NCI-H1105 (cell line): ENCODE results near the gene FIS1.
A peak's percentile ranks its signal among the peaks of the same experiment; 100 is the strongest.

Experiments used
- DNase-seq: peaks from one replicate; lab custom pipeline; 2025; lab: John Stamatoyannopoulos, UW

FIS1 gene

DNA sequence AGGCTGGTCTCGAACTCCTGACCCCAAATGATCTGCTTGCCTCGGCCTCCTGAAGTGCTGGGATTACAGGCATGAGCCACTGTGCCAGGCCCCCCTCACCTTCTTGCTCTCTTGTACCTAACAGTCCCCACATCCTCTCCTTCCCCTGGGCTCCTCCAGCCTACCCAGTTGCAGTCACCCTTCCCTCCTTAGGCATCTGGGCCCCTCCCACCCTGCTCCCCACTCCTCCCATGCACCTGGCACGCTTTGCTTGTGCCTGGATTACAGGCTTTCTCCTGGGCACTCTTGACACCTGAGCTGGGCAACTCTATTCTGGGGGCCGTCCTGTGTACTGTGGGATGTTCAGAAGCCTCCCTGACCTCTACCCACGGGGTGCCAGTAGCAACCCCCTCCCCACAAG lies 10.2 kb downstream of the FIS1 start:
- no peak for DNase-seq

DNA sequence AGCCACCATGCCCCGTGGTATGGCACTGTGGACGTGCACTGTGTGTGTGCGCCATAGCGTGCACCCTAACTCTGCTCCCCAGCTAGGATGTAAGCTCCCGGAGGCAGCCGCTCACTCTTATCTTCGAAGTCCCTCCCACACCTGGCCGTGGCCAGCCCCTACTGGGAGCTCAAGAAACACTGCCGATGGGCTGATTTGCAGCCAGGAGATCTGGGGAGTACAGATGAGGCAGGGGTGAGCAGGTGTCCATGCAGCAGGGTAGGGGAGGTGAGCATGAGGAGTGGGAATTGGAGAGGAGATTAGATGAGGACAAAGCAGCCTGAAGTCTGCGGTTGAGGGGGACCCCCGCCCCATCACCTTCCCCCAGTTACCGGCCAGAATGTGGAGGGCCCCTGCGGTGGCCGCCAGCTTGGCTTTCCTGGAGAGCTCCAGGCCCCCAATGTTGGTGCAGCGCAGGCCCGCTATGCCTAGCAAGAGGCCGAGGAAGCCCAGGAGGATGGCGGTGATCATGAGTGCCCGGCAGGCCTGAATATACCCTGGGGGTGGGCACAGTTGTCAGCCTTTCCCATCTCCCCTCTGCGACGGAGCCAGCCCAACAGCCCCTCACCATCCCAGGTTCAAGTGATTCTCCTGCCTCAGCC lies 10.9 kb downstream of the FIS1 start:
- DNase-seq = no peak

DNA sequence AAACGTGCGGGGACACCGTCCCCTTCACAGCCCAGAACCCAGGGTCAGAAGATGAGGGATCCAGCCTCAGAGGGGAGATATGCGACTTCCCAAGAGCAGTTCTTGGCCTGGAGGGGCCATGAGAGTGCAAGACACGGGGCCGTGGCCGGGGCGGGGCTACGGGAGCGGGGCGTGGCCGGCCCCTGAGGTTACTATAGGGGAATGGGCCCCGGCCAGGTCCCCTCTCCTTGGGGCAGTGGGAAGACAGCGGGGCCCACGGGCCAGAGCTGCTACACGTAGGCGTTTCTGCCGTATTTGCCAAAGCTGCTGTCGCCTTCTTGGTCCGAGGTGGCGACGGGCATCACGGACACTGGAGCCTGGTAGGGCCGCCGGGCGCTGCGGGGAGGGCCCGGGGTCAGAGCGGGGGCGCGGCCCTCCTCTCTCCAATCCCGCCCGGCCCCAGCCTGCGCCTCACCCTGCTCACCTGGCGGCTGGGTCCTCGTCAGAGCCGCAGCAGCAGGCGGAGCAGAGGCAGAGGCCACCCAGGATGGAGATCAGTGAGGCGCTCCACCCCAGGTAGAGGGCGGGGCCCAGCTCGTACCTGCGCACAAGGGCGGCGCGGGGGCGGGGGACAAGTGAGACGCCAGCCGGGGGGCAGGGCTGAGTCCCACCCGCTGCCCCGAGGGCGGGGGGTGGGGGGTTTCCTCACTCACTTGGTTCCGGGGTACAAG lies 12.6 kb downstream of the FIS1 start:
- DNase-seq = peak; percentile 83

DNA sequence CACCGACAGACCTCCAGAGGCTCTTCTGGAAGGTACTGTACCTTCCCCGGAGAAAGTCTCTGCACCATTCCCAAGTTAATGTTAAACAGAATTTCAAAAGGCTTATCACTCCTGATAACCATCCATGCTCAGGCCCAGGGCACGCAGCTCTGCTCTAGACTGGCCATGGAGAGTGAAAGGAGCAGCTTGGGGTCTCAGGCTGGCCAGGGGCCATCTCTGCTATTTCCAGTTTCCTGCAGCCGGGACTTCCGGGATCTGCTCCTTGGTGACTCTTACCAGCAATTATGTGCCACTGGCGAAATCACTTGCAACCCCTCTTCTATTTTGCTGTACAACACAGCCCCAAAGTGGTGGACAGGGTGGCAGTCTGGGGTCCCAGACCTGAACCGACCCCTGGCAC lies 13.2 kb downstream of the FIS1 start:
- no peak for DNase-seq

DNA sequence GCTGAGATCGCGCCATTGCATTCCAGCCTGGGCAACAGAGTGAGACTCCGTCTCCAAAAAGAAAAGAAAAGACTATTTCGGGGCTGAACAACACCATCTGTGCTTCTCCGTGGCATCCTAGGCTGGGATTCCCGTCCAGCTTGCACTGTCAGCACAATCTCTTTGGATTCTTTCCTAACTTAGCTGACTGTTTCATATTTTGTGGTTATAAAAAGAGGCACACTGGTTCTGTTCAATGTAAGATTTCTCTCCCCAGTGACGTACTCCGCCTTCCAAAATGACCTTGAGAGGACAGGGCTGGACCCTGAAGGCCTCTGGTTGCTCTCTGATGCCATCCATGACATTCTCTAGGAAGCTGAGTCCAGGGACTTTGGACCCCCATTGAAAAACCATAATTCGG lies 18.2 kb downstream of the FIS1 start:
- DNase-seq = no peak

DNA sequence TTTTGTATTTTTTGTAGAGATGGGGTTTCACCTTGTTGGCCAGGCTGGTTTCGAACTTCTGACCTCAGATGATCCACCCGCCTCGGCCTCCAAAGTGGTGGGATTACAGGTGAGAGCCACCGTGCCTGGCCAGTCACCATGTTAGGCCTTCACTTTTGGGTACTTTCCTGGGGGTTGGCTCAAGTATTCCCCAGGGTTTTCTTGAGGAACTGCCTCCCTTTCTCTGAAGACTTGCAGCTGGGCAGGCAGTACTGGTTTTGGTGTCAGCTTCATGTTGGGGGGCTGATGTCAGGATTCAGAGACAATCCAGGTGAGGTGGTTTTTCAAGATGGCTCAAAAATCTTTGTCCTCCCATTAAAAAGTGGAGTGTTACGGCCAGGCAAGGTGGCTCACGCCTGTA lies 19.2 kb downstream of the FIS1 start:
- no peak for DNase-seq

DNA sequence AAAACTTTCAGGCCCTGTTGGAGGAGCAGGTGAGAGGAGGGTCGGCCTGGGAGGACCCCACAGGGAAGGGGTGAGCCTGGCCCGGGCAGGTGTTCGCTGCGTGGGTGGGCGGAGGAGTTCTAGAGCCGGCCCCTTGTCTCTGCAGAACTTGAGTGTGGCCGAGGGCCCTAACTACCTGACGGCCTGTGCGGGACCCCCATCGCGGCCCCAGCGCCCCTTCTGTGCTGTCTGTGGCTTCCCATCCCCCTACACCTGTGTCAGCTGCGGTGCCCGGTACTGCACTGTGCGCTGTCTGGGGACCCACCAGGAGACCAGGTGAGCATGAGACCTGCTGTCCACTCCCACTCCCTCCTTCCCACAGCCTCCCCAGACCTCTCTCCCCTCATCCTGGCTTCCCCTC lies 21.4 kb downstream of the FIS1 start:
- DNase-seq = no peak

DNA sequence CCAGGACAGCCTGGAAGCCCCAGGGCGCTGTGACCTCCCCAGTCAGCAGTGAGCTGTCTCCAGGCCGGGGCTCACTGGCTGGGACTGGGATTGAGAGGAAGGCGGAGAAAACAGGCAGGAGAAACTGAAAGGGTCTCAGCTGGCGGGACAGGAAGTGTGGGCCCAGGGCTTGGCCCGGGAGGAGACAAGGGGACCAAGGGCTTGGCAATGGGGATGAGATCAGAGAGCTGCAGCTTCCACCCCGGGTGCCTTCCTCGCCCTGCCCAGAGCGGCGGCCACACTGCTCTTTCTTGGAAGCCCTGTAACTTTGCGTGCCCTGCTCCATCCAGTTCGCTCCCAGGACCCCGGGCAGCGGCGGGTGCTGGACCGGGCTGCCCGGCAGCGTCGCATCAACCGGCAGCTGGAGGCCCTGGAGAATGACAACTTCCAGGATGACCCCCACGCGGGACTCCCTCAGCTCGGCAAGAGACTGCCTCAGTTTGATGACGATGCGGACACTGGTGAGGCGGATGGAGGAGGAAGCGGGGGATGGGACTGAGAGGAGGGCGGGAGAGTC lies 22.5 kb downstream of the FIS1 start:
- DNase-seq = no peak

DNA sequence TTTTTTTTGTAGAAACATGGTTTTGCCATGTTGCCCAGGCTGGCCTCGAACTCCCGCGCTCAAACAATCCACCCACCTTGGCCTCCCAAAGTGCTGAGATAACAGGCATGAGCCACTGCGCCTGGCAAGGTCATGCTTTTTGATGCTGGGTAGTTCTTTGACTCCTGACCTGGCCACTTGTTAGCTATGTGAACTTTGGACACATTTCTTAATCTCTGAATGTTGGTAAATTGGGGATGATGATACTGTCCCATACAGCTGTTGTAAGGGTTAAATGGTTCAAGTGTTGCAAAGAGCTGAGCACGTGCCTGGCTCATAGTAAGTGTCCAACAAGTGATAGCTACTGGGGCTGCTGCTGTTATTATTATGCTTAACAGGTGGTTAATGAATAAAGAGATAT lies 24.6 kb downstream of the FIS1 start:
- DNase-seq = no peak

DNA sequence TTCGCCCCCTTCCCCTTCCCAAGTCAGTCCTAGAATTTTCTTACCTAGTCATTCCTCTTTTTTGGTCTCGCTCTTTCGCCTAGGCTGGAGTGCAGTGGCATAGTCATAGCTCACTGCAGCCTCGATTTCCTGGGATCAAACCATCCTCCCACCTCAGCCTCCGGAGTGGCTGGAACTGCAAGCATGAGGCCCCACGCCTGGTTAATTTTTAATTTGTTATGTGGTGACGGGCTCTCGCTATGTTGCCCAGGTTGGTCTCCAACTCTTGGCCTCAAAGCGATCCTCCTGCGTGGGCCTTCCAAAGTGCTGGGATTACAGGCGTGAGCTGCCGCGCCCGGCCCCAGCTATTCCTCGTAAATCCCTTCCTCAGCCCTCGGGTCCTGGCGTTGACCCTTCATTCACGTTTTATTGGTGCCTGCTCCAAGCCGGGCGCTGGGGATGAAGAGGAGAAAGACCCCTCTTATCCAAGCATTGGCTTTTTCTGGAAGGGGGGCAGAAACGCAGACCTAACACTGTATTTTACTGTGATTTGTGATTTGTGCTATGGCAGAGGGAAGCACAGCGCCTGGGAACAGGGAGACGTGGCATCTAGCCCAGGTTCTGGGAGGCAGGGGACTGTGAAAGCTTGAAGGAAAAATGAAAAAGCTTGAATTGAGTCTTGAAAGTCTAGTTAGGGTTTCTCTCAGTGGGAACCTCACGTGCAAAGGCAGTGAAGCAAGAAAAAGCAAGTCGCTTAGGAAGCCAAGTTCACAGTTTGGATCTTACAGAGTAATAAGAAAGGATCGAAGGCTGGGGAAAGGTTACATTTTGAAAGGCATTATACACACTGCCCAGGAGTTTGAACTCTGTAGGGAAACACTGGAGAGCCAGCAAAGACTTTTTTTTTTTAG lies 26.4 kb downstream of the FIS1 start:
- no peak for DNase-seq

DNA sequence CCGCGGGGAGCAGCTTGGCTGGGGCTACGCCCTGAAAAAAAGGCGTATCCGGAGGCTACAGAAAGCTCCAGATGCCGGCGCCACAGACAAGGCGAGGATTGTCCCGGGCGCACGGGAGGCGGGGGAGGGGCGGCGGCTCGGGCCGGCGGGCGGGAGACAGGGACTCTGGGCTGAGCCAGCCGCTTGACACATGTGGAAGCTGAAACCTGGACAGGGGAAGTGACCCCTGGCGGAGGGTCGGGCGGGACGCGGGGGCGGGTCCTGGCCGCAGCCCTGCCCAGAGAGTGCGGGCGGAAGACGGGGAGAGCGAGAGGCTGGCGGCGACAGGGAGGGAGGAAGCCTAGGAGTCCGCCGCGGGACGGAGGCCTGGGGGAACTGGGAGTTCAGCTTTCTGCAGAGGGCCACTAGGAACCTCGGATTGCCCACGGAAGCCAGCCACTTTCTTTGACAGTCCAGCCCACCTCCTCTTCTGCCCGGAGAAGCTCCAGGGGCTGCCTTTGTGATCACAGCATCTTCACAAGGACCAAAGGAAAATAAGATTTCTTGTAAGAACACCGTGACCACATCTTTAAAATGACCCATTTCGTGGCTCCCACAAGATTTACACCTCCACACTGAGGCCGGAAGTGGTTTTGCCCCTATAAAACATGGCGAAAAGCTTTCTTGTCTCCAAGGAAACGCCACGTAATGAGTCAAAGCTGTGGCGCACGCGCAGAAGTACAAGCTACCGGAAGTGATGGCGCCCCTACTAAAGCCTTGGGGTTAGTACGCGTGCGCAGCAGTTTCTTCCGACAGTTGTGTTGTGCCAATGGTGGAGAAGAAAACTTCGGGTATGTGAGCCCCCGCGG lies 27.3 kb downstream of the FIS1 start, which contains the start of the genes PLOD3 and ZNHIT1:
TSS of gene PLOD3 (minus strand) at position 194 of the 848 bp plus-strand sequence. CDS start 307 bp downstream, outside the sequence.
TSS of gene ZNHIT1 (plus strand) at position 778 of the 848 bp plus-strand sequence. CDS start at position 809, 31 bp downstream.
- DNase-seq = peak; percentile 97

DNA sequence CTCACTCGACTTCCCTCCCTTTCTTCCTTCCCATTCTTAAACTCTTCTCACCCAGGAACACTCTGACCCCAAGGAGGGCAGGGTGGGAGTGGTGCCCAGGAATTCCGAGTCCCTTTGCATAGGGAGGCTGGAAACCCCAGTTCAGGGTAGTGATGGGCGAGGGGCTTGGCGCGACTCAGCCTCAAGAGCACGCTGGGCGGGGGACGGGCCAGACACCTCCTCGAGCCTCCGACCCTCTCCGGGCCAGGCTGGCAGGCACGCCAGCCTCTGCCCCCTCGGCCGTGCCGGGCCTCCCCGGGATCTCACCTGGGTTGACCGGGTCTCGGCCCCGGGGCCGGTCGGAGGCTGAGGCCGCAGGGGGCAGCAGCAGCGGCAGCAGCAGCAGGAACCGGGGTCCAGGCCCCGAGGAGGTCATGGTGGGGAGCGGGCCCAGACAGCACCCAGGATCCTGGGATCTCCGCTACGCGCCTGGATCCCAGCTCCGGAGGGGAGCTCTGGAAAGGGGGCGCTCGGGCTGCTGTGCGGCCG lies 28.0 kb downstream of the FIS1 start:
- no peak for DNase-seq

DNA sequence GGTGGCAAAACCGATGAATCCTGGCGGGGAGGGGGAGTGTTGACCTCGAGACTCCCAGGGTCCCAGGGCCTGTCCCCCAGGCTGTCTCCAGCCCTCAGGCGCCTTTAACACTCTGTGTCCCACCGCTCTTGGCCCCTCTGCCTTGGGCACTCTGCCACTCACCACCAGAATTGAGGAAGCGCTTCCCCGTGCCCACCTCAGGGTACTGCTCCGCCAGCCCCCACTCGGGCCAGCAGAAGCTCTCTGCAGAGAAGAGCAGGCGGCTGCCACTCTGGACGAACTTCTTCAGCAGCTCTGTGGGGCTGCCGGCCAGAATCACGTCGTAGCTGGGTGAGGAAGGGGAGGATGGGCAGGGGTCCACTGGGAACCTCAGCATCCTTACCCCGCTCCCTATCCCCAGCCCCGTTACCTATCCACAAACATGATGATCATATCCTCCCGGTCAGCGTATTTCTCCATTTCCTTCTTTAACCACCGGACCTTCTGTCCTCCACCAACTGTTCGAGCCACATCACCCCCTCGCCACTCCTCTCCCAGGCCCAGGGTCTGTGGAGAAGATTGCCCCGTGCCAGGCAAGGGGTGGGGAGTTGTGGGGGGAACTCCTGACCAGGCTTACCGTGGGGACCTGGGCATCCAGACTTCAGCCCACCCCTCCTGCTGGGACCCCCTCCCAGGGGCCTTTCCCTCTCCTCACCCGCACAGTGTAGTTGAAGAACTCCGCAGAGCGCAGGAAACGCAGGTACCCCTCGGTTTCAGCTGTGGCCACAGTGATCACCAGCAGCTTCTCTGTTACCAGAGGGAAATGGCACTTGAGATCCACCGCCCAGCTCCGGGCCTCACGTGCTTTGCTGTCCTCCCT lies 28.7 kb downstream of the FIS1 start:
- DNase-seq = no peak

DNA sequence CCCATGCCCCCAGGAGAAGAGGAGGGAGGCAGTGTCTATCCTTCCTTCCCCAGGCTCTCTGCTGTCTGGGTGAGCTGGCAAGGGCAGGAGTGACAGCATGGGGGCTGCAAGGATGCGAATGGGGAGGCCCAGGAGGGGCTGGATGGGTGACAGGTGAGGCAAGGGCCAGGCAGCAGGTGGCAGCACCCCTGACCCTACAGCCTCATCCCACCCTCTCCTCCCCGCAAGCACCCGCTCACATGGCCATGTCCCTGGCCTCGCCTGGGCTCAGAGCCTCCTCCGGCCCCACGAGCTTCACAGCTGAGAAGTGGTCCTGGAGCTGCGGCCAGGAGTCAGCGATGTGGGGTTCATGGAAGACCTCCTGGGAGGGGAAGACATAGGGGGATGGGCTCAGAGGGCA lies 32.9 kb downstream of the FIS1 start:
- DNase-seq = no peak

DNA sequence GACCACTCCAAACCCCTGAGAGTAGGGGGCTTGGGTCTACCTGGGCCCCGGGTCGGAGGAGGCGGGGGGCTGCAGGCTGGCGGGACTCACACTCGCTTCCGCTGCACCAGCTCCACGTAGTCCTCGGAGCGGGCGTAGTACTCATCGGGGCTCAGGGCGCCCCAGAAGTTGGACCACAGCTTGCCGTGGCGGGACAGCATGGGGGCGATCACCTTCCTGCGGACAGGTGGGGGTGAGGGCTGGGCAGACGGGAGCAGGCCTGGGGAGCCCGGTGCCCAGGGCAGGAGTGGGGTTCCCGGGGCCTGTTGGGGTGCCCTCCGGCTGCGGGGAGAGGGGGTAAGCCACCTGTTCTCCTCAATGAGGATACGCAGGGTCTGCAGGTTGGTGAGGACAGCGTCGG lies 33.4 kb downstream of the FIS1 start:
- no peak for DNase-seq

DNA sequence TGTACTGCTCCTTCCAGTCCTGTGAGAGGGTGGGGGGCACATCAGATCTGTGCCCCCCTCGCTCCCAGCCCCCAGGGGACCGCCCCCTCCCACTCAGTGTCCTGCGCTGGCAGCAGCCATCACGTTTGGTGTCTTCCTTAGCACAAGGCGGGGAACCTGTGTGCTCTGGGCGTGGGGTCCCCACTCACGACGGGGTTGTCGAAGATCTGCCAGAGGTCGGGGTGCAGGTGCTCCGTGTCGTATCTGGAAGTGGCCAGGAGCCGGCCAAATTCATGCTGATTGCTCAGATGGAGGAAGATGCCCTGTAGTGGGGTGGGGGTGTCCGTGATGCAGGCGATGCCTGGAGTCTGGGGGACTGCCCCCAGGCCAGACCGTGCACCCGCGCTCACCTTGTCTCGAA lies 34.7 kb downstream of the FIS1 start:
- DNase-seq = no peak

DNA sequence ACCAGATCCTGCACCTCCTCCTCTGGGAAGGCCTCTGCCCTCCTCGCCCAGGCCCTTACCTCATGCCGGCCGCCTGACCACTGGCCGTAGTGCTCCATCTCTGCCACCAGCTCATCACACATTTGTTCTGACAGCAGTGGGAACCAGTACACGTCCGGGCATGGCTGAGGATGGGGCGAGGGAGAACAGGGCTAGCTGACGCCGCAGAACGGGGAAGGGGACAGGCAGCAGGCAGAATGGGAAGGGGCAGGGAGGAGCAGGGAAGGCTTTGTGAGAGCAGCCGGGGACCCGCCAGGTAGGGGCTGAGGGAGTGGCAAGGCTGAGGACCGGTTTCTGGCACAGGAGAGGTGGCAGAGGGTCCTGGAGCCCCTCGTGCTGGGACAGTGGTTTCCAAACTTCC lies 36.1 kb downstream of the FIS1 start:
- DNase-seq = no peak

DNA sequence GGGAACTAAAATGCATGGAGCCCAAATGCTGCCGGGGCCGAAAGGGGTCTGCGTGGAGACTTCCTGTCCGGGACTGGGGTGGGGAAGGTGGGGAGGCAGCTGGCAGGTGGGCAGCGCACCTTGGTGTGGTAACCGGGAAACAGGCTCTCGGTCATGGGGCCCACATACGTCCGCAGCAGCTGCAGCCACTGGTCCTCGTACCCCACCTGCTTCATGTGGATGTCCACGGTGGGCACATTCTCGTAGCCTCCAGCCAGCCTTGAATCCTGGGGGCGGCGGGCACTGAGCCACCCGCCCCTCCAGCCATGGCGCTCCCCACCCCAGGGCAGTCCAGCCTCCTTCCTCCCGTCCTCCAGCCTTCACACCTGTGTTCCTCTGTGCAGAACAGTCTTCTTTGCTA lies 37.4 kb downstream of the FIS1 start:
- no peak for DNase-seq

DNA sequence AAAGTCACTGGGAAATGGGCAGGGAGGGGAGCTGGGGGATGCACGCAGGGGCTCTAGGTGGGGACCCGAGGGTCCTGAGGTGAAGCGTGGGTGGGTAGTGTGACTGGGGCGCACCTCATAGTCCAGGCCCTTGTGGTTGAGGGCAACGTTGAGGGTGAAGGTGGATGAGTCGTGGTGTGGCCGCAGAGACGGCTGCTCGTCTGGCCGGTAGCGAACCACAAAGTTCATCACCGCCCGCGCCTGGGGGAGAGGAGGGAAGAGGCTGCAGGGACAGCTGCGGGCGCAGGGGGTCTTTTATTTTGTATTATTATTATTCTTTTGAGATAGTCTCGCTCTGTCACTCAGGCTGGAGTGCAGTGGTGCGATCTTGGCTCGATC lies 38.2 kb downstream of the FIS1 start:
- DNase-seq = no peak

DNA sequence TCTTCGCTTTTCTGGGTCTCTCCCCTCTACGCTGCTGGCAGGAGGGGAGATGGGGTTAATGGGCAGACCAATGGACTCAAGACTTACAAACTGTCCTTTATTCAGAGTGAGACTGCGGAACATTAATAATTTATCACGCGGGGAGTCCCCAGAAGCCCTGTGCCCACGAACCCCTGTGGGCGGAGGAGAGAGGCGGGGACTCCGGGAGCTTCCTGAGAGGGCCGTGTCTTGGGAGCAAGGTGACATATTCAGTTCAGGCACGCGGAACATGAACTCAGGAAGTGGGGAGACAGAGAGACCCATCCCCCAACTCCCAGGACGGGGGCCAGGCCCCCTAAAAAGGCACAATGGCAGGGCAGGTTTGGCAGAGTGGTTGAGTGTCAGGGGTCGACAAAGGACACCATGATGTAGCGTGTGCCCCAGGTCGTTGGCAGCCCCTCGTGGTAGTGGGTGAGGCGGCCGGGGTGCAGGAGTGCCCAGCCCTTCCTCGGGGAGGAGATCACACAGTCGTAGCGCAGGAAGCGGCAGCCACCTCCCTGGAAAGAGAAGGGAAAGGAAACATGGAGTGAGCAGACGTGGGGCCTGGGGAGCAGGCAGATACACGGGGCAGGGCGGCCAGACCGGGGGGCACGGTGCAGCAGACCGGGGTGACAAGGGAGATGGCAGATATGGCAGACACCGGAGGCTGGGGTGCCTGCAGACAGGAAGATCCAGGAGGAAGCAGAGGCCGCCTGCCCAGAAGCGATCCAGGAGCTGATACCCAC lies 38.8 kb downstream of the FIS1 start:
- DNase-seq = no peak
